HG03139 (cell line): ENCODE results near the gene FAP.

Experiments used
- ATAC-seq: cut with Tn5 transposase; IDR thresholded peaks from one replicate; pipeline ENCODE4 v1.9.1; 2021; ENCODE audit not compliant: unreplicated experiment

Gene FAP

DNA sequence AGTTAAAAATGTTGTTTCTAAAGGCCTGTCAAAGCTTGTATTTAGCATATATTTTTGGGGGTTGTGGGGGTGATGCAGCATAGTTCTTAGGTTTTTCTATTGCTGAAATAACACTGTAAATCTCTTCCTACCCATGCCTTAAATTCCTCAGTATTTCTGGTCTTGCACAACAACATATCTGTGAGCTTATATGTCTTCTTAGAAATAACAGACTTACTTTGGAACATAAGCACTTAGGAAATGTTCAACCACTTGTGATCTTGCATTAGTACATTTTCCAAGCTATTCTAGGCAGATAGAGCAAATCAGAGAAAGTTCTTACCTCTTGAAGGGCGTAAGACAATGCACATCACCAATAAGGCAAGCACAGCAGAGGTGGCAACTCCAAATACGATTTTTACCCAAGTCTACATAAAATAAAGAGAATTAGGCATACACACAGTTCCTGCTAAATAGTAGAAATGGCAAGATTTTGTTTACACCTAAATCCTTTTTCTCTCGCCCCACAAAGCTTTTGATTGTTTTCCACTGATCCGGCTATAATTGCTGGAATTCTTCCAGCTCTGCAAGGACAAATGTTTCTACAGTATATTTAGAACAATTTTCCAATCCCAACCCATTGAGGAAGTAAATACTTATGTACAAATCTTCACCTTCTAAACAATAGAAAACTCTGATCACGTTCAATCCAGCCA is 512 bp downstream of the FAP start:
- ATAC-seq = no peak

DNA sequence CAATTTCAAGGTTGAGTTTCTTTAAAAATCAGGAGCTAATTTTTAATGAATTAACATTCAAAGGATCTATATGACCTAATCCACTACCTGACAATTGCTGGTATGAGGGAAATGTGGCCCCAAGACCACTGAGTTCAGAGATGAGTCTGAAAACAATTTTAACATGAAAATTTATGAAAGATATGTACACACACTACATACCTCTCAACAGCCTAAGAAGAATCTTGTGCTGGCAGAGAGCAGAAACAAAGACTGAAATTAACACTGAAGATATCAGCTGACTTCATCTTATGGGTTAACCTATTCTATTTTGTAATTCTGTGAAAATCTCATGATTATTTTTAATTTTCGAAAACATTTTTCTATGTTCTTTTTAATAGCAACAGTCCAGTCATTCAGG is 1.7 kb downstream of the FAP start:
- ATAC-seq = no peak

GRCh38 chr2:162234620-162235462 is 8.4 kb downstream of the FAP start:
- ATAC-seq = no peak

DNA sequence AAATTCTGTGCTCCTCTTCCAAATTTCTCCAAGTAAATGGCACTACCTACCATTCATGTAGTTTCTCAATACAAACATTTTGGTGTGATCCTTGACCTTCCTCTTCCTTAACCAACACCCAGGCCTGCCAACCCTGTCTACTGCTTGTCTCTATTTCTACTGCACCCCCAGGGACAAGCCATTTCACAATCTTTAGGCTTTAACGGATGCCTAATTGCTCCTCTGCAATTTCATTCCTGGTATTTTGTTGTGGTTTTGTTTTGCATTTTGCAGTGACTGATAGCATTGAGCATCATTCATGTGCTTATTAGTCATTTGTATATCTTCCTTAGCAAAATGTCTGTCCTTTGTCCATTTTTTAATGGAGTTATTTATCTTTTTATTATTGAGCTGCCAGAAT is 10.0 kb downstream of the FAP start:
- no peak for ATAC-seq

- no peak for ATAC-seq
These were observed 10.6 kb downstream of the FAP start for GRCh38 chr2:162232671-162233070.

DNA sequence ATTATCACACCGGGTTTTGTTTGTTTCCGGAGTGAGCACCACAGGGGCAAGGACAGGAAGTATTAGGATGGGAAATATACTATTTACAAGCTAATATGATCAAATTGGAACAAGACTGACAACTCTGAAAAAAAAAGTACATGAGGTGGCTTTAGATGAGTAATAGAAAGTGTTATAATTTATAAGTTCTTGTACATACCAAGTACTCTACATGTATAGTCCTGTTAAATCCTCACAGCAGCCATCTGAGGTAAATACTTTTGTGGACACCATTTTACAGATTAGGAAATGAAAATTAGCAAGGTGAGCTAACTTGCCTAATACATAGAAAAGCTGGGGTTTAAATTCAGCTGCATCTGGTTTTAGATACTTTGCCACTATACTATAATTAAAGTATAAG is 11.2 kb downstream of the FAP start:
- ATAC-seq = no peak

- ATAC-seq = no peak
These were observed 12.5 kb downstream of the FAP start for GRCh38 chr2:162230761-162231160.

- no peak for ATAC-seq
These were observed 16.4 kb downstream of the FAP start for GRCh38 chr2:162226836-162227235.

DNA sequence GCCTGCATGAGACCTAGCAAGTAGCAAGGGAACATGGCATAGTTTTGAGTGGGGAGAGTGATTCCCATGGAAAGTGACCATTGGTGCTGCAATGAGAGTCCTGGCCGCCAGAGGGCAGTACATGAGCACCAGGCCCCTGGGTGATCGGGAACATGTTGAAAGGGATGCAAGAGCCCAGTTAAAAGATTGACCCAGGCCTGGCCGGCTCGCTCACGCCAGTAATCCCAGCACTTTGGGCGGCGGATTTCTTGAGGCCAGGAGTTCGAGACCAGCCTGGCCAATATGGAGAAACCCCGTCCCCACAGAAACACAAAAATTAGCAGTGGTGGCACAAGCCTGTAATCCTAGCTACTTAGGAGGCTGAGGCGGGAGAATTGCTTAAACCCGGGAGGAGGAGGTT is 22.2 kb downstream of the FAP start:
- ATAC-seq = peak; percentile 84

DNA sequence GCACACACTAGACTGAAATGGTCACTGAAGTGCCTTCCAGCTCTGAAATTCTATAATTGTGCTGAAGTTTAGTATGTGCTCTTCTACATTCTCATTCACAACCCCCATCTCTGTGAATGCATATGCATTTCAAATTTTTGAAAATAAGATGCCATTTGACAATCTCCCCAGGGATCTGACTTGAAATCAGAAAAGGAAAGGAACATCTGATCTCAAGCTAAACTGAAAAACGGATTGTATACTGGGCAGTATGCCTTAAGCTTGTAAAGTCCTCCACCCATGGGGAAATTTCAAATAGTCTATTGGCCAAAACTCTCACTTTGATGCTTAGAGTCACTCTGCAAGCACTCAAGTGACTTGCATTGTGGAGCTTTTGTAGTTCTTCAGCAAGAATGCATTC is 22.9 kb downstream of the FAP start:
- no peak for ATAC-seq

- no peak for ATAC-seq
These were observed 23.8 kb downstream of the FAP start for GRCh38 chr2:162219426-162219825.

GRCh38 chr2:162217598-162217997 is 25.6 kb downstream of the FAP start:
- no peak for ATAC-seq

DNA sequence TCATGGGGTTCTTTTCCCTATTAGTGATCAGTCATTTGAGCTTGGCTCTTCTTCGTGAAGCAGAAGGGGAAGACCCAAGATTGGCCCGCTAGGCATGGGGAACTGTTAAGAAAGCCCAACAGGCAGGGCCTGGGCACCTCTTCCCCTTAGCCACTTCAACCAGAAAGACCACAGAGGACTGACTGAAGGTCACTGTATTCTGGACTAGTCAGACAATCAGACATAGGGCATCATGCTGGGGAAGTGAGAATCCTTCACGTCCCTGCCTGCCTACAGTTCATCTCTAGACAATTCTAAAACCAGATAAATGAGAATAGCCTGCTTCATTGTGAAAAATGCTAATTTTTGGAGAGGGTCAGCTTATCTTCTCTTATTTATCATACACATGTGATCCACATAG is 28.1 kb downstream of the FAP start:
- ATAC-seq = no peak

DNA sequence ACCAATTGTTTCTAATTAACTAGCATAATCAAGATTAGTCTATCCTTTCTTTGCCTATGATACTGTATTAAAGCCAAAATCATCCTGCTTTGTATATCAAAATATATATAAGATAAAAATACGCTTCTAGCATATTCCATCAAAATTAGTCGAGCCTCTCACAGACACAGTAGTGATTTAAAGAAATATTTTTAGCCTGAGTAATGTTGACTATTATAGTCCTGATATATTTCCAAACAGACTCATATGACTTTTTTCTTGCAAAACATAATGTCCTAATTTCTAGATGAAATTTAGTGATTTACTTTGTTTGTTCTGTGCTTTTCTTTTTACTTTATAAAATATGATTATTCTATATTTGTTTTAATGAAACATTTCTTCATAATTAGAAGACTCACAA is 30.9 kb downstream of the FAP start:
- no peak for ATAC-seq

- no peak for ATAC-seq
These were observed 31.5 kb downstream of the FAP start for GRCh38 chr2:162211732-162212131.

DNA sequence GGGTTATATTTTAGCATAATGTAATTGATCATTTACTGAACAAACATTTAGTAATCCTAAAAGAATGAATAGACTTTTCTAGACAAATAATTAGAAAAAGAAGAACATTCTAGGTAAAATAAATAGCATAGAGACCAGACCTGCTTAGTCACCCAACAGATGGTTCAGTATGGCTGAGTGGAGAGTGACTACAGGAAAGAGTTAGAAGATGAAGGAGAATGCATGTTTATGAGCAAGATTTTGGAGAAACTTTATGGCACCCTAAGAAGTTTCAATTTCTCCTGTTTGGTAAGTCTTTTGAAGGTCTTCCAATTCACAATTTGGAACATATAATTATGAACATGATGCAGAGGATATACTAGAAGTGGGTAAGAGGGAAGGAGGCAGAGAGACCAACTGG is 32.9 kb downstream of the FAP start:
- no peak for ATAC-seq

GRCh38 chr2:162202203-162202602 is 41.0 kb downstream of the FAP start:
- no peak for ATAC-seq

DNA sequence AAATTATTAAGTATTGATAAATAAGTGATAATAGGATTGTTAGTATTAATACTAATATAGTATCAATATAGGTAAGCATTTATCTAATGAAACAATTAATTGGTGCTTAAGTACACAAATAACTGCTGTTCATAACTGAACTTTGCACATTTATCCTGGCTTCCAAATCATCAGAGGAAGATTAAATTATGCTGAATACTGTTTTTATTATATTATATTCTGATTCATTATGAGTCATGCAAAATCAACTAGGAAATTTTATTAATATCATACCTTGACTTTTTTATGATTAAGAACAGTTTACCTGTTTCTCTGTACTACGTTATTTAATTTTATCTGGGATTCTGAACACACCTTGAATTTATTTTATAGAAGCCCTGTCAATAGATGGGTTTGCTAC is 42.6 kb downstream of the FAP start:
- ATAC-seq = no peak

DNA sequence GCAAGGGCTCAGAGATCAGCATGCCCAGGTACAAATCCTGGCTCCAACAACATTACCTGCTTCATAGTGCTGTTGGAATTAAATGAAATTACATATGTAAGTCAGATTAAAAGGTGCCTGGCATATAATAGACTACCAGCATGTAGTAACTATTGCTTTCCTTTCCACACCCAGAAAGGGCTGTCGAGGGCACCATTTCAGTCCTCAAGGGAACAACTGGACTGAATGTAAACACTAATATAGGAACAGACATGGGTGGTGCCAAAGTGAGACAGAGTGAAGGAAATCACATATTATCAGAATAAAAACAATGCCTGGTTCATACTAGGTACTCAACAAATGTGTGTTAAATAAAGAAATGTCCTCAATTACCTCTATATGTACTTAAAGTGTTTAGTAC is 43.3 kb downstream of the FAP start:
- ATAC-seq = no peak

- ATAC-seq = no peak
These were observed 45.0 kb downstream of the FAP start for GRCh38 chr2:162198239-162198638.

DNA sequence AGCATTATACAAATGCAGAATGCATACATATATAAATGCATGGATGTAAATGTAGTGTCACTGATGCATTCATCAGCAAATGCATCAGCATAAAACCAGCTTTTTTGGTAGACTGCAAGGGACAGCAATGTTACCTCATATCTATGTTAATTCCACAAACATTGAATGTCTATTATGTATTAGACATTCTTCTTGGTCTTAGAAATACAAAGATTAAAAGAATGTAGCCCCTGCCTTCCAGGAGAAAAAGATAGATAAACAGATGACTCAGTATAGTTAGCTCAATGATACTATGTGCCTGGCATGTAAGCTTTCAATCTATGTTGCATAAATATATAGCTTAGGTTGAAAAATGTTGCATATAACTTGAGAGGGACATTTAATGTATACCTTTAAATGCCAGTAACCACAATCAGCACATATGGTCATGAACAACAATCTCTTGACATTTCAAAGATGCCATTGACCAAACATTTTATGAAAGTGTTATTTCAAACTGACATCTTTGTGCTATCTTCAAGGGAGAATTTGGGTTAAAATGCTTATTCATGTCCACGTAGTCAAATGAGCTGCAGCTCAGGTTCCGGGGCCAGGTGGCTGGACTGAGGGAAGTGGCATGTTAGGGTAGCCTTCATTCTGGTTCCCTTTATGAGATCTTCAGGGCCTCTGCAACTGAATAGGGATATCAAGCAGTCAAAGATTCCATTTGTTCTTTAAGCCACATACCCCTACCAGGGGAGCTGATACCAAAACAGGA is 46.0 kb downstream of the FAP start:
- ATAC-seq = no peak

- ATAC-seq = no peak
These were observed 46.6 kb downstream of the FAP start for GRCh38 chr2:162196638-162197037.
